Lung (tissue), 12 donors: ENCODE results near the gene BNIP3. TPM values are rescaled to one million over a fixed set of nuclear protein-coding genes. Genes with fewer than 3 reads are reported as not detected.

Experiments
- ATAC-seq: fragments of 200-7000 bp; cut with Tn5 transposase; one replicate; pipeline ENCODE4 v1.9.1; 2020; ENCODE audit warnings: moderate number of reproducible peaks; ENCODE audit not compliant: insufficient read depth, low FRiP score
- DNase-seq, 3 donors: peaks; one replicate each; pipeline ENCODE4 v3.0.0-alpha.2; 2013 to 2017
- H3K27ac ChIP-seq, 2 donors: one replicate each; pipeline ENCODE4 v1.5.1; 2013; ENCODE audit warnings: mild to moderate bottlenecking in 2 of 2, moderate library complexity in 2 of 2, control low read depth in 1 of 2, inconsistent platforms in 1 of 2, low read depth in 1 of 2, low read length in 1 of 2
- H3K27me3 ChIP-seq, 3 donors: one replicate each; pipeline ENCODE4 v1.5.1; 2013; ENCODE audit warnings: low read length in 2 of 3; ENCODE audit not compliant: control insufficient read depth in 3 of 3, insufficient read depth in 3 of 3
- H3K36me3 ChIP-seq, 4 donors: one replicate each; pipeline ENCODE4 v1.5.1; 2013; ENCODE audit warnings: low read length in 4 of 4, mild to moderate bottlenecking in 1 of 4, moderate library complexity in 1 of 4; ENCODE audit not compliant: control insufficient read depth in 4 of 4, insufficient read depth in 4 of 4
- H3K4me1 ChIP-seq, 5 donors: one replicate each; pipeline ENCODE4 v1.5.1; 2013; ENCODE audit warnings: low read length in 5 of 5, mild to moderate bottlenecking in 2 of 5, moderate library complexity in 1 of 5; ENCODE audit not compliant: control insufficient read depth in 5 of 5, insufficient read depth in 5 of 5
- H3K4me3 ChIP-seq: one replicate; pipeline ENCODE4 v1.5.1; 2013; ENCODE audit warnings: mild to moderate bottlenecking, control low read depth, moderate library complexity
- H3K9ac ChIP-seq, 2 donors: one replicate each; pipeline ENCODE4 v1.5.1; 2013; ENCODE audit warnings: low read length in 2 of 2, control low read depth in 1 of 2; ENCODE audit not compliant: insufficient read depth in 1 of 2
- H3K9me3 ChIP-seq, 4 donors: one replicate each; pipeline ENCODE4 v1.5.1; 2013; ENCODE audit warnings: low read length in 3 of 4, mild to moderate bottlenecking in 1 of 4, moderate library complexity in 1 of 4; ENCODE audit not compliant: control insufficient read depth in 4 of 4, insufficient read depth in 3 of 4
- WGBS, 2 donors: extraction: QIAGEN DNeasy Blood & Tissue Kit; methylation state at CpG; one replicate each; pipeline ENCODE4 v1.1.7; 2013; 5-methylcytosine and 5-hydroxymethylcytosine counted together
- polyA plus RNA-seq, 2 donors: library from polyadenylated mRNA; stranded (reverse); fragments of 200-250 nt; gene quantifications; one replicate each; pipeline ENCODE4 v1.2.1, GENCODE V29; 2013
- total RNA-seq, 2 donors: library from RNA; depleted of rRNA in 1 of 2; stranded (reverse); fragments of >200 nt in 1 of 2; gene quantifications; one replicate each; pipeline ENCODE4 v1.2.1, GENCODE V29; 2014 to 2021
- TF ChIP-seq, protein P1 (sequence below): IDR thresholded peaks from 2 replicates; pipeline ENCODE4 v1.5.1; 2012; ENCODE audit warnings: mild to moderate bottlenecking; ENCODE audit errors: control extremely low read depth, extremely low read depth
- donor health status: control.
- donor health status: control.
- donor health status: Bipolar disorder and iron deficiency.
- donor health status: healthy.
- donor health status: DM: yes; HTN: yes; CAD: no.

Gene BNIP3
- total and polyA plus RNA-seq, 4 donors, result 20.4 to 38.4 (median 30.8) TPM

DNA sequence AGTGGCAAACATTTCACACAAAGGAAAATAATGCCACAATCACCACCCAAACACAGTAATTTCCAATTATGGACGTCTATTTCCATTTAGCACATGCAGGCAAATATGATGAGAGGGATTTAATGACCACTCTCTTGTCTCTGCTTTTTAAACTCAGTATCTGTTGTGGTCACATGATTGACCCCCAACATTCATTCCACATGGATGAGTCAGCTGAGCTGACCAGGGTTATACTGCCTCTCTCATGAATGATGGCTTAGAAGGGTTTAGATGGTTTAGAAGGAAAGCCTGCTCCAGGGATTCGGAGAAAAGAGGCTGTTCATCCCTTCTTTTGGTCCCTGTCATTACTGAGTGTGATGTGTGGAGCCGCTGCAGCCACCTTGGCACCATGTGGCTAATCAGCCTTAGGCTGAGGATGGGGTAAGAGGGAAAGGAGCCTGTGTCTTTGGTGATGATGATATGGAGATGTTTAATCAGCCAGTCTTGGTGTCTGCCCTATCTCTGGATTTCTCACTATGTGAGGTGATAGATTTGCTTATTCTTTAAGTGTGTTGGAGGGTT is 45.8 kb upstream of the BNIP3 start:
- peaks cover 0 to 3% (median 0%) of the 10 kb centered on the region in 5 donors for H3K4me1 ChIP-seq
- DNase-seq (no peak), ATAC-seq (no peak)
- no peak overlapping the region for H3K4me3 ChIP-seq
- no peak overlapping the region for H3K27ac ChIP-seq
- no peaks in the 10 kb centered on the region for H3K36me3 ChIP-seq
- H3K9me3 ChIP-seq, result peaks cover 0 to 2% (median 0%) of the 10 kb centered on the region in 4 donors
- 79 to 87% methylated on average over 3 of the region's 3 CpGs for WGBS, 2 donors
- no peak overlapping the region for H3K9ac ChIP-seq
- H3K27me3 ChIP-seq, result peaks cover 0 to 51% (median 30%) of the 10 kb centered on the region in 3 donors
- TF ChIP-seq, protein P1, sequence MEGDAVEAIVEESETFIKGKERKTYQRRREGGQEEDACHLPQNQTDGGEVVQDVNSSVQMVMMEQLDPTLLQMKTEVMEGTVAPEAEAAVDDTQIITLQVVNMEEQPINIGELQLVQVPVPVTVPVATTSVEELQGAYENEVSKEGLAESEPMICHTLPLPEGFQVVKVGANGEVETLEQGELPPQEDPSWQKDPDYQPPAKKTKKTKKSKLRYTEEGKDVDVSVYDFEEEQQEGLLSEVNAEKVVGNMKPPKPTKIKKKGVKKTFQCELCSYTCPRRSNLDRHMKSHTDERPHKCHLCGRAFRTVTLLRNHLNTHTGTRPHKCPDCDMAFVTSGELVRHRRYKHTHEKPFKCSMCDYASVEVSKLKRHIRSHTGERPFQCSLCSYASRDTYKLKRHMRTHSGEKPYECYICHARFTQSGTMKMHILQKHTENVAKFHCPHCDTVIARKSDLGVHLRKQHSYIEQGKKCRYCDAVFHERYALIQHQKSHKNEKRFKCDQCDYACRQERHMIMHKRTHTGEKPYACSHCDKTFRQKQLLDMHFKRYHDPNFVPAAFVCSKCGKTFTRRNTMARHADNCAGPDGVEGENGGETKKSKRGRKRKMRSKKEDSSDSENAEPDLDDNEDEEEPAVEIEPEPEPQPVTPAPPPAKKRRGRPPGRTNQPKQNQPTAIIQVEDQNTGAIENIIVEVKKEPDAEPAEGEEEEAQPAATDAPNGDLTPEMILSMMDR, result no peak

DNA sequence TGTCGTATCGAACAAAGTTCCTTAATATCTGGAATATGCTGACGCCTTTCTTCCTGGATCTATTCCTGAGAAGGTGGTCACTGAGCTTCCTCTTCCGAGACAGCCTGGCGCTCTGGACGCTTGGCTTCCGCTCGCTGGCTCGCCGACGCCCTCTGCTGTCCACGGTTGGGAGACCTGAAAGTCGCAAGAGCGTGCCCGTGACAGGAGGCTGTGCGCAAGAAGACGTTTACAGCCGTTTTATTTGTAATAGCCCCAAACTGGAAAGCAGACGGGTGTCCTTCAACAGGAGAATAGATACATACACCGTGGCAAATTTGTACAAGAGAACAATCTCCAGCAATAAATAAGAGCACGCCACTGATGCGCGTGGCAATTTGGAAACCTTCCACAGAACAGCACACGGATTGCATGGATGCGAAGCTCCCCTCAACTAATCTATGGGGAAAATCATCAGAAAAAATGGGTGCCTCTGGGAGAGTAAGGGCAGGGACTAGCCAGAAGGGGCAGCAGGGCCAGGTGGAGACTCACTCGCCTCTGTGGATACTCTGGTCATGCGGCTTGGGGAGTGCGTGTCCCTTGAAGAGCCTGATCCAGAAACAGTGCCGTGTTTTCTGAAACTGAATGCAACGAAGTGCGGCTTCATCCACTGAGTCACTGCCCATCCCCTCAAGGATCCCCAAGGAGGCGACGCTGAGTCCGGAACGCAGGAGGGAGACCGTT is 41.5 kb upstream of the BNIP3 start:
- peaks cover 0 to 2% (median 0%) of the 10 kb centered on the region in 4 donors for H3K9me3 ChIP-seq
- no peak overlapping the region for H3K4me3 ChIP-seq
- WGBS, 2 donors, result 13 to 22% methylated on average over 36 of the region's 36 CpGs
- TF ChIP-seq, protein P1, result peak; percentile 86
- no peaks in the 10 kb centered on the region for H3K36me3 ChIP-seq
- no peak overlapping the region for H3K27ac ChIP-seq
- ATAC-seq (peak; percentile 81), DNase-seq (peak; percentile 75 to 80 (median 79))
- H3K4me1 ChIP-seq, result peaks cover 0 to 3% (median 0%) of the 10 kb centered on the region in 5 donors
- no peak overlapping the region for H3K9ac ChIP-seq
- H3K27me3 ChIP-seq, result peaks cover 0 to 33% (median 19%) of the 10 kb centered on the region in 3 donors

DNA sequence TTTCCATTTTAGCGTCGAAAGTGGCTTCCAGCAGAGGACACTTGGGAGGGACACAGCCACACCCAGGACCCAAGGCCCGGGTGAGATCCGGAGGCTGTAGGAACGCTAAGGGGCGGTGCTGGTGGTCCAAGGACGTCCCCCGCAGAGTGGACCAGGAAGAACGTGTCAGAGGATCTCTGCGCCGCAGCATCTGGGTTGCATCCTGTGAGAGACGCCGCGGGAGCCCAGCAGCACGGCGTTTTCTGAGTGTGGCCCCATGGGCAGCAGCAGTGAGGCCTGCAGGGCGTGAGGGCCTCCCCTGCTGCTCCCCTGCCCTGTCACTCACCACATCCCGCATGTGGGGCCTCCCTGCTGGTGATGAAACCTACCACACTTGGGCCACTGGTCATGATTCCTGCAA is 40.5 kb upstream of the BNIP3 start:
- DNase-seq, result no peak
- WGBS, 2 donors, result 85 to 86% methylated on average over 18 of the region's 18 CpGs

More for the DNA sequence above, 40.5 kb upstream of the BNIP3 start:
- peaks cover 0 to 3% (median 0%) of the 10 kb centered on the region in 5 donors for H3K4me1 ChIP-seq
- H3K27ac ChIP-seq, result no peak overlapping the region
- no peak for ATAC-seq
- no peak overlapping the region for H3K4me3 ChIP-seq
- TF ChIP-seq, protein P1, result no peak
- H3K9me3 ChIP-seq, result no peaks in the 10 kb centered on the region
- H3K36me3 ChIP-seq, result no peaks in the 10 kb centered on the region
- no peak overlapping the region for H3K9ac ChIP-seq
- peaks cover 0 to 31% (median 18%) of the 10 kb centered on the region in 3 donors for H3K27me3 ChIP-seq
